GM21447 (cell line): ENCODE measurements around the gene ZNF627.
A peak's percentile ranks its signal among the peaks of the same experiment; 100 is the strongest.
"Not testable (repeated sequence)": the region's sequence is repeated elsewhere in the genome, so short reads cannot be mapped to it uniquely, and the experiment has no call there.

Experiments
- ATAC-seq: cut with Tn5 transposase; IDR thresholded peaks from one replicate; pipeline ENCODE4 v1.9.1; 2021; ENCODE audit not compliant: unreplicated experiment

Gene ZNF627

DNA sequence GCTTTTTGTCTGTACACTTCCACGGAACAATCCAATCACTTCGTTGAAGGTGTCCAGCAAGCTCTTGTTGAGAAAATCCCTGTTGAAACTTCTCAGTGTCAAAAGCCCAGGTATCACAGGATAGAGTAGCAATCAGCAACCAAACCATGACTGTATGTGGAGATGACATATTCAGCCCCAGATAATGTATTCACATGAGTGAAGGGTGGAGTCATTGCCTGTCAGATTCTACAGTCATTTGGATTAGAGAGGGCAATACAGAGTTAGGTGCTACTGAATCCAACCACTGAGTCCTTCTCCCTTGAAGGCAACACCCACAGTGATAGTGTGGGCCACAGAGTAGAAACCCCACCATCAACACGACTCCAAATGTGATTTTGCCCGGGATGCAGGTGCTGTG, 23.3 kb downstream of the ZNF627 start:
- no peak for ATAC-seq

DNA sequence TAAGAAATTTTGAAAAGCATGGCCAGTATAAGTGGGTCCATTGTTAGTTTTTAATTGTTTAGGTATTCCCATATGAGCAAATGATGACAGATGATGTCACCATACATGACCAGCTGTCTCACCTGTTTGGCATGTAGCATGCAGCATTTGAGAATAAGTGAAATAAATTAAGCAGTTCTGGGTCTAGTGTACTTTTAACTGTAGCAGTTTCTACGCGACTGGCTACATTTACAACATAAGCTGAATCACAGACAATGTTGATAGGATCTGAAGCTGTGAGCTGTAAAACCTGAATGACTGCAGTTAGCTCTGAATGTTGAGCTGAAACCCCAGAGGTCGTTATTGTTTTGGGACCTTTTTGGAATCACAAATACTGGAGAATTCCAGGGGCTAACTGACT, 25.1 kb downstream of the ZNF627 start:
- ATAC-seq: not testable (repeated sequence)

DNA sequence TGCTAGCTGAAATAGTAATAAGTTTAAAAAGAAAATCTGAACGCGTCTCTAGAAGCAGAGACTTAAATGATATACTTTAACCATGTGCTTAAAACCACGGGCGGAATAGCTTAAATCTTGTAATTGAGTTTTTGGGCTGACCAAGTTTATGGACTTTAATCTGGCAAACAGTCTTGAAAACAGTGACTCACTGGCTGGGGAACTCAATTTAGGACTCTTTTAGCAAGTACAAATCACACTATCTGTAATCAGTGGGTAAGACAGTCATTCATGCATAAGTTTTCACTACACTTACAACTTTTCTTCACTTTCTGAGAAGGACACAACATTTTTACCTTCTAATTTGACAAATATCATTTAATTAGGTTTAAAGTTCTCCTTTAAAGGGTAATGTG, 26.8 kb downstream of the ZNF627 start:
- ATAC-seq: no peak

- no peak for ATAC-seq
Observed at GRCh38 chr19:11626252-11626651, 29.0 kb downstream of the ZNF627 start.

DNA sequence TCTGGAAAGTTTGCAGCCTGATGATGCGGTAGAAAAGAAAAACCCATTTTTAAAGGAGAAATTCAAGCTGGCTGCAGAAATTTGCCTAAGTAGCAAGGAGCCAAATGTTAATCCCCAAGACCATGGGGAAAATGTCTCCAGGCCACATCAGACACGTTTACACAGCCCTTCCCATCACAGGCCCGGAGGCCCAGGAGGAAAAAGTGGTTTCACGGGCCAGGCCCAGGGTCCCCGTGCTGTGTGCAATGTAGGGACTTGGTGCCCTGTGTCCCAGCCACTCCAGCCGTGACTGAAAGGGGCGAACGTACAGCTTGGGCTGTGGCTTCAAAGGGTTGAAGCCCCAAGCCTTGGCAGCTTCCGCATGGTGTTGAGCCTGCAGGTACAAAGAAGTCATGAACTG, 35.9 kb downstream of the ZNF627 start:
- no peak for ATAC-seq

- ATAC-seq: not testable (repeated sequence)
Observed at GRCh38 chr19:11634018-11634662, 36.9 kb downstream of the ZNF627 start.

- ATAC-seq: no peak
Observed at GRCh38 chr19:11639245-11639601, 41.9 kb downstream of the ZNF627 start.

DNA sequence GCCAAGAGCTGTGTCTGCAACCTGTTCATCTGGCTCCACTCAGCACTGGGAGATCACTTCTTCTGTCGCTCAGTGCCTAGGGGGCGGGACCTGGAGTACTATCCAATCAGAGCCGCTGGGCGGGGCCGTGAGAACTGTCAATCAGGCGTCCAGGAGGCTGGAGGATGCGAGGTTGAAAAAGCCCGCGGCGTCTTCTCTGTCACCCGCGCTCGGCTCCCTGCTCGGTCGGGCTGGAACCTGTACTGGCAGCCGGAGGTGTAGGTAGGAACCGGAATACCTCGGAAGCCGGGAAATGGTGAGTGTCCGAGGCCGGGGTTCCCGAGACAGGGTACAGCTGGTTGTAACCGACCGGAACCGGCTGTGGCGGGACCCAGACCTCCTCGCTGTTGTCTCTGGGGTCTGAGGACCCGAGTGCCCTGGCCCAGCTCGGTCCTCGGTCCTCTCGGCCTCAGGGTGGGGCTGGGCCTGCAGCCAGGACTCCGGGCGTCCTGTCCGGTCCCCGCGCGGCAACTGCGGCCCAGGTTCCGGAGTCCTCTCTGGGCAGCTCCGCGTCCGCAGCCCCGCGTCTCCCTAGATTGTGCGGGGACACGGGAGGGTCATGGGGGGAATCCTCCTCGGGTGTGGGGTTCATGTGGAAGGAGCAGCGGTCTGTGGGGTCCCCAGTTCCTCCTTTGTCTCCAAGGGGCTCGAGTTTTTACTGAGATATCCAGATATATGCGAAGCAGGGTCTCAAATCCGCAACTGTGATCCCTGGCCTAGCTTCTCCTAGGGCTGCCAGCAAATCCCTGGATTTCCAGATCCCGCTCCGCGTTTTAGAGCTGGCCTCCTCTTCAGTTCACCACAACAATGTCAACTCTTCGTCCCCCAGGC, 42.6 kb downstream of the ZNF627 start:
- peak; percentile 99 for ATAC-seq

- no peak for ATAC-seq
Observed at GRCh38 chr19:11641244-11641643, 44.0 kb downstream of the ZNF627 start.

DNA sequence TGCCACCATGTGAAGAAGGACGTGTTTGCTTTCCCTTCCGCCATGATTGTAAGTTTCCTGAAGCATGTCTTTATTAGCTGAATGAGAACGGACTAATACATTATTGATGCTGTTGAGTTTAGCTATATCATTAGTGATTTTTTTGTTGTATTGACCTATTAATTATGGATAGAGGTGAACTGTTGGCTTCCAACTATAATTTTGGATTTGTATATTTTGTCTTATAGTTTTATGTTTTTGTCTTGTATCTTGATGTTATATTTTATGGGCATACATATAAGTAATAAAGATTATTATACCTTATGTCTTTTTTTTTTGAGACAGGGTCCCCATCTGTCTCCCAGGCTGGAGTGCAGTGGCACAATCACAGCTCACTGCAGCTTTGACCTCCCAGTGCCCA, 45.6 kb downstream of the ZNF627 start:
- ATAC-seq: no peak

DNA sequence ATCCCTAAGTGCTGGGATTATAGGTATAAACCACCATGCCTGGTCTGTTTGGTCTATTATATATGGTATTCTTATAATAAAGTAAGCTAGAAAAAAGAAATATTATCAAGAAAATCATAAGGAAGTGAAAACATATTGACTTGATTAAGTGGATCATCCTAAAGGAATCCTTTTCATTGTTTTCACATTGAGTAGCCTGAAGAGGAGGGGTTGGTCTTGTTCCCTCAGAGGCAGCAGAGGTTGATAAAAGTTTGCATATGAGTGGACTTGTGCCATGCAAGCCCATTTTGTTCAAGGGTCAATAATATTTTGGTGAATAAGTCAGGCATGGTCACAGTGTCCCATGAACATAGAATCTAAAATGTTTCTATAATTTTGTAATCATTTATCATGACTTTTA, 52.7 kb downstream of the ZNF627 start:
- ATAC-seq: no peak

DNA sequence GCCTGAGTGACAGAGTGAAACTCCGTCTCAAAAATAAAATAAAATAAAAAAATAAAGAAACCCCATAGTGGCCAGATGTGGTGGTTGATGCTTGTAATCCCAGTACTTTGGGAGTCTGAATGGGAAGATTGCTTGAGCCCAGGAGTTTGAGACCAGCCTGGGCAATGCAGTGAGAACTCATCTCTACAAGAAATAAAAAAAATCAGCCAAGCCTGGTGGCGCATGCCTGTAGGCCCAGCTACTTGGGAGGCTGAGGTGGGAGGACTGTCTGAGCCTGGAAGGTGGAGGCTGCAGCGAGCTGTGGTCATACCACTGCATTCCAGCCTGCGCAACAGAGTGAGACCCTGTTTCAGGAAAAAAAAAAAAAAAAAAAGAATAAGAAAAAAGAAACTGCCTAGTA, 53.8 kb downstream of the ZNF627 start:
- ATAC-seq: no peak

DNA sequence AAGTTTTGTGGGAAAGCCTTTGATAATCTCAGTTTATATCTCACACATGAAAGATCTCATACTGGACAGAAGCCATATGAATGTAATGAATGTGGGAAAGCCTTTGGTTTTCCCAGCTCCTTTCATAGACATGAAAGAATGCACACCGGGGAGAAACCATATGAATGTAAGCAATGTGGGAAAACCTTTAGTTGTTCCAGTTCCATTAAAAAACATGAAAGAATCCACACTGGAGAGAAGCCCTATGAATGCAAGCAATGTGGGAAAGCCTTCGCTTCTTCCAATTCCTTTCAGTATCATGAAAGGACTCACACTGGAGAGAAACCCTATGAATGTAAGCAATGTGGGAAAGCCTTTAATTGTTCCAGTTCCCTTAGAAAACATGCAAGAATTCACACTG, 54.8 kb downstream of the ZNF627 start:
- no peak for ATAC-seq

GRCh38 chr19:11652492-11652891, 55.2 kb downstream of the ZNF627 start:
- ATAC-seq: no peak

- ATAC-seq: no peak
Observed at GRCh38 chr19:11656535-11656934, 59.3 kb downstream of the ZNF627 start.

DNA sequence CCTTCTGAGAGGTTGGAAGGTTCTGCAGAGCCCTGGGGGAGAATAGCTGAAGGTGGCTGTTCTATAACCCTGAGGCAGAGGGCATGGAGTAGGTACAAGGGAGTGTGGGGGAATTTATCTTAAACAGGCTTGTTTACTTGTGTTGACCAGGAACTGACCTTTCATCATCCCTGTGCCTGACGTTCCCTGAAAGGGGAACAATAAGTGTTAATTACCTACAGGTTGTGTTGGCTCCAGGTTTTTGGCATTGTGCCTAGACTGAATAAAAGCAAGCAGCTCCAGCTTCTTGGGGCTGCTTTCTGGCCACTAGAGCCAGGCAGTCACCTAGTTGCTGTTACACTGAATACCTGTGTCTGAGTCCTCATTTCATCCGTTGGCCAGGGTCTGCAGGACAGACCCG, 60.0 kb downstream of the ZNF627 start:
- no peak for ATAC-seq

DNA sequence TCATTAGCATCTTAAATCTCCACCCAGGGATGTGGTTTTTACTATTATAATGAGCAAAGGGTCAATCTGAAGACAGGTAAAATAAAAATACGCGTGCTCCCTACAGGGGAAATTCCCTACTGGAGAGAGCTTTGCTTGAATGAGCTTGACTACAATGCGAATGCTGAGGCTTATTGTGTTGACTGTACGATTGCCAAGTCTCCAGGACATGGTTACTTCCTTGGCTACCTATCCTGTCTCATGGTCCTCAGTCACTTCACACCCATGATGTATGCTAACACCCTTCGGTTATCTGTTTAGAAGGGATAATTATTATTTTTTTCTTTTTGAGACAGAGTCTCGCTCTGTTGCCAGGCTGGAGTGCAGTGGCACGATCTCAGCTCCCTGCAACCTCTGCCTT, 61.7 kb downstream of the ZNF627 start:
- no peak for ATAC-seq

GRCh38 chr19:11659612-11660011, 62.3 kb downstream of the ZNF627 start:
- ATAC-seq: no peak

GRCh38 chr19:11662278-11662677, 65.0 kb downstream of the ZNF627 start:
- no peak for ATAC-seq

GRCh38 chr19:11663181-11663591, 65.9 kb downstream of the ZNF627 start:
- ATAC-seq: no peak
